NCI-H69 (cell line): ENCODE data around the gene C15orf40.

Experiments used
- DNase-seq: peaks from one replicate; lab custom pipeline; 2025; lab: John Stamatoyannopoulos, UW

Gene C15orf40

GRCh38 chr15:82993144-82993543 is 18.3 kb downstream of the C15orf40 start:
- no peak for DNase-seq

- DNase-seq = no peak
Observed at GRCh38 chr15:82992436-82992998, 18.9 kb downstream of the C15orf40 start.

- DNase-seq = peak; percentile 46
Observed at GRCh38 chr15:82986442-82986780, 25.0 kb downstream of the C15orf40 start.

- DNase-seq = peak; percentile 95
Observed at GRCh38 chr15:82985688-82986441, 25.6 kb downstream of the C15orf40 start, which contains the start of gene RAMAC. RAMAC (plus strand) TSS chr15:82986210; CDS start chr15:82989019, 2,809 bp downstream.

- no peak for DNase-seq
Observed at GRCh38 chr15:82980981-82981380, 30.5 kb downstream of the C15orf40 start.

GRCh38 chr15:82979726-82980125 is 31.7 kb downstream of the C15orf40 start:
- DNase-seq = no peak

- no peak for DNase-seq
Observed at GRCh38 chr15:82978438-82978837, 33.0 kb downstream of the C15orf40 start.

- DNase-seq = no peak
Observed at GRCh38 chr15:82977076-82977475, 34.4 kb downstream of the C15orf40 start.

- no peak for DNase-seq
Observed at GRCh38 chr15:82972990-82973389, 38.4 kb downstream of the C15orf40 start.

- DNase-seq = no peak
Observed at GRCh38 chr15:82971218-82971984, 40.0 kb downstream of the C15orf40 start.

- DNase-seq = no peak
Observed at GRCh38 chr15:82970696-82971095, 40.7 kb downstream of the C15orf40 start.

GRCh38 chr15:82970078-82970686 is 41.3 kb downstream of the C15orf40 start:
- no peak for DNase-seq

- no peak for DNase-seq
Observed at GRCh38 chr15:82969353-82969752, 42.1 kb downstream of the C15orf40 start.

GRCh38 chr15:82968066-82968465 is 43.4 kb downstream of the C15orf40 start:
- no peak for DNase-seq

- DNase-seq = no peak
Observed at GRCh38 chr15:82966671-82967071, 44.8 kb downstream of the C15orf40 start.

- DNase-seq = no peak
Observed at GRCh38 chr15:82964890-82965289, 46.5 kb downstream of the C15orf40 start.

- no peak for DNase-seq
Observed at GRCh38 chr15:82963471-82964341, 47.7 kb downstream of the C15orf40 start.

GRCh38 chr15:82960766-82961165 is 50.7 kb downstream of the C15orf40 start:
- no peak for DNase-seq

- DNase-seq = no peak
Observed at GRCh38 chr15:82959423-82959822, 52.0 kb downstream of the C15orf40 start.

GRCh38 chr15:82958638-82959037 is 52.8 kb downstream of the C15orf40 start:
- DNase-seq = no peak
